ENCODE results near the gene SEMA3E. TPM values are rescaled to one million over a fixed set of nuclear protein-coding genes. Genes with fewer than 3 reads are reported as not detected.

The SEMA3E gene
- total RNA-seq, 2 experiments from 2014 or later = not detected

GRCh38 chr7:83337050-83337449 is 311.9 kb downstream of the SEMA3E start:
- no peak for DNase-seq
- intact Hi-C loops (cut with micrococcal nuclease) = no loop called here
- no peaks in the 10 kb centered on the region for H3K4me1 Mint-ChIP-seq (ENCODE audit: low read depth)
- ChIA-PET CTCF (no interaction called here), POLR2A (no interaction called here)
- H3K36me3 Mint-ChIP-seq (ENCODE audit: low read depth) = no peaks in the 10 kb centered on the region
- no peak overlapping the region for H3K27ac Mint-ChIP-seq
- no peaks in the 10 kb centered on the region for H3K9me3 Mint-ChIP-seq
- H3K4me3 Mint-ChIP-seq = no peak overlapping the region
- ATAC-seq = no peak
- H3K27me3 Mint-ChIP-seq = no peaks in the 10 kb centered on the region
- TF ChIP-seq CTCF (IDR thresholded peaks at IDR 0.05) = no peak

GRCh38 chr7:83326223-83326622 is 322.7 kb downstream of the SEMA3E start:
- intact Hi-C loops (cut with micrococcal nuclease) = no loop called here
- H3K27ac Mint-ChIP-seq = no peak overlapping the region
- no peaks in the 10 kb centered on the region for H3K27me3 Mint-ChIP-seq
- ATAC-seq = no peak
- DNase-seq = no peak
- no peak overlapping the region for H3K4me3 Mint-ChIP-seq
- ChIA-PET POLR2A (no interaction called here), CTCF (no interaction called here)
- H3K36me3 Mint-ChIP-seq (ENCODE audit: low read depth) = no peaks in the 10 kb centered on the region
- no peaks in the 10 kb centered on the region for H3K4me1 Mint-ChIP-seq (ENCODE audit: low read depth)
- H3K9me3 Mint-ChIP-seq = peaks cover 5% of the 10 kb centered on the region
- no peak for TF ChIP-seq CTCF (IDR thresholded peaks at IDR 0.05)

GRCh38 chr7:83325083-83325482 is 323.9 kb downstream of the SEMA3E start:
- Mint-ChIP-seq H3K36me3 (ENCODE audit: low read depth) (no peaks in the 10 kb centered on the region), H3K9me3 (peaks cover 4% of the 10 kb centered on the region), H3K4me3 (no peak overlapping the region), H3K27me3 (no peaks in the 10 kb centered on the region), H3K27ac (no peak overlapping the region), H3K4me1 (ENCODE audit: low read depth) (no peaks in the 10 kb centered on the region)
- CTCF ChIA-PET = no interaction called here
- ATAC-seq = no peak
- POLR2A ChIA-PET = no interaction called here
- TF ChIP-seq CTCF (IDR thresholded peaks at IDR 0.05) = no peak
- intact Hi-C loops (cut with micrococcal nuclease) = no loop called here
- DNase-seq = no peak

- CTCF ChIA-PET = no interaction called here
- intact Hi-C loops (cut with micrococcal nuclease) = no loop called here
- no peaks in the 10 kb centered on the region for H3K4me1 Mint-ChIP-seq (ENCODE audit: low read depth)
- no peak overlapping the region for H3K4me3 Mint-ChIP-seq
- H3K36me3 Mint-ChIP-seq (ENCODE audit: low read depth) = no peaks in the 10 kb centered on the region
- no peak for ATAC-seq
- no peak for DNase-seq
- H3K27me3 Mint-ChIP-seq = no peaks in the 10 kb centered on the region
- TF ChIP-seq CTCF (IDR thresholded peaks at IDR 0.05) = no peak
- H3K27ac Mint-ChIP-seq = no peak overlapping the region
- POLR2A ChIA-PET = no interaction called here
- peaks cover 4% of the 10 kb centered on the region for H3K9me3 Mint-ChIP-seq
These were observed 324.3 kb downstream of the SEMA3E start for GRCh38 chr7:83324596-83324995.

- Mint-ChIP-seq H3K4me1 (ENCODE audit: low read depth) (no peaks in the 10 kb centered on the region), H3K27ac (no peak overlapping the region), H3K4me3 (no peak overlapping the region), H3K36me3 (ENCODE audit: low read depth) (no peaks in the 10 kb centered on the region), H3K27me3 (no peaks in the 10 kb centered on the region), H3K9me3 (peaks cover 2% of the 10 kb centered on the region)
- DNase-seq (no peak), ATAC-seq (no peak)
- ChIA-PET CTCF (no interaction called here), POLR2A (no interaction called here)
- TF ChIP-seq CTCF (IDR thresholded peaks at IDR 0.05) = no peak
- intact Hi-C loops (cut with micrococcal nuclease) = no loop called here
These were observed 327.9 kb downstream of the SEMA3E start for GRCh38 chr7:83321011-83321410.

Data from activated CD8-positive, alpha-beta T cell treated with anti-CD3 and anti-CD28 coated beads for 36 hours (primary cell).